ENCODE measurements around the gene KLHL21. TPM values are rescaled to one million over a fixed set of nuclear protein-coding genes. Genes with fewer than 3 reads are reported as not detected.

The KLHL21 gene
- total and polyA plus RNA-seq, 9 of the 15 experiments (the other 6 are each of a cell fraction or from before 2014, with no cell fraction given), result 2.1 to 42.1 (median 17.5) TPM

- TF ChIP-seq RREB1 (CRISPR knock-in tag; IDR thresholded peaks at IDR 0.05) (no peak), PHF21A (IDR thresholded peaks at IDR 0.05; ENCODE audit: borderline replicate concordance, low read depth) (no peak), ZC3H4 (CRISPR knock-in tag; IDR thresholded peaks at IDR 0.05; ENCODE audit: borderline replicate concordance) (peak; percentile 78; the same call in 1 of the 2 replicates), TARDBP (IDR thresholded peaks at IDR 0.05) (no peak), RB1 (IDR thresholded peaks at IDR 0.05; ENCODE audit: low read depth) (peak; percentile 52; the same call in 1 of the 2 replicates), ZFX (CRISPR knock-in tag; IDR thresholded peaks at IDR 0.05) (peak; percentile 88), ZNF561 (CRISPR knock-in tag; conservative IDR thresholded peaks at IDR 0.05) (0 out of 2 replicates have a peak, but pooled peaks have one; percentile 59), GABPA (tag; conservative IDR thresholded peaks at IDR 0.05; ENCODE audit: low read depth) (peak; percentile 66), SIN3A (IDR thresholded peaks at IDR 0.05; ENCODE audit: borderline replicate concordance in 2 of 2, control insufficient read depth in 1 of 2, low read depth in 2 of 2, low read length in 2 of 2) (peak; percentile 74 to 86; a peak in 2 of 4 replicates), RFX7 (CRISPR knock-in tag; IDR thresholded peaks at IDR 0.05) (peak; percentile 67; the same call in 1 of the 2 replicates), SMAD3 (CRISPR knock-in tag; conservative IDR thresholded peaks at IDR 0.05) (peak; percentile 89), GABPB2 (CRISPR knock-in tag; conservative IDR thresholded peaks at IDR 0.05) (0 out of 2 replicates have a peak, but pooled peaks have one; percentile 57), GATAD2B (IDR thresholded peaks at IDR 0.05; ENCODE audit: borderline replicate concordance) (peak; percentile 84), ZBTB7A (IDR thresholded peaks at IDR 0.05; ENCODE audit: borderline replicate concordance, control insufficient read depth, low read depth, low read length) (peak; percentile 42), ZNF134 (CRISPR knock-in tag; conservative IDR thresholded peaks at IDR 0.05) (peak; percentile 61), EP300 (IDR thresholded peaks at IDR 0.05; ENCODE audit: low read length) (peak; percentile 30), ZNF77 (CRISPR knock-in tag; IDR thresholded peaks at IDR 0.05) (no peak), TEAD2 (tag; IDR thresholded peaks at IDR 0.05) (peak; percentile 48), MTA3 (IDR thresholded peaks at IDR 0.05; ENCODE audit: borderline replicate concordance) (0 out of 2 replicates have a peak, but pooled peaks have one; percentile 34), BCL6 (CRISPR knock-in tag; IDR thresholded peaks at IDR 0.05) (0 out of 2 replicates have a peak, but pooled peaks have one; percentile 48), TEAD1 (CRISPR knock-in tag; IDR thresholded peaks at IDR 0.05) (peak; percentile 79 to 92), ELF1 (tag; IDR thresholded peaks at IDR 0.05) (peak; percentile 96)
- TF ChIP-seq, protein P1, sequence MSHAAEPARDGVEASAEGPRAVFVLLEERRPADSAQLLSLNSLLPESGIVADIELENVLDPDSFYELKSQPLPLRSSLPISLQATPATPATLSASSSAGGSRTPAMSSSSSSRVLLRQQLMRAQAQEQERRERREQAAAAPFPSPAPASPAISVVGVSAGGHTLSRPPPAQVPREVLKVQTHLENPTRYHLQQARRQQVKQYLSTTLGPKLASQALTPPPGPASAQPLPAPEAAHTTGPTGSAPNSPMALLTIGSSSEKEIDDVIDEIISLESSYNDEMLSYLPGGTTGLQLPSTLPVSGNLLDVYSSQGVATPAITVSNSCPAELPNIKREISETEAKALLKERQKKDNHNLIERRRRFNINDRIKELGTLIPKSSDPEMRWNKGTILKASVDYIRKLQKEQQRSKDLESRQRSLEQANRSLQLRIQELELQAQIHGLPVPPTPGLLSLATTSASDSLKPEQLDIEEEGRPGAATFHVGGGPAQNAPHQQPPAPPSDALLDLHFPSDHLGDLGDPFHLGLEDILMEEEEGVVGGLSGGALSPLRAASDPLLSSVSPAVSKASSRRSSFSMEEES (CRISPR knock-in tag; IDR thresholded peaks at IDR 0.05), result peak; percentile 19
Observed at GRCh38 chr1:6603915-6604558, 1.4 kb upstream of the KLHL21 start (continued).
